HL-60 (cell line): ENCODE measurements around the gene DCTN4.

Experiments used
- SPI1 ChIP-seq: IDR thresholded peaks from 2 replicates; pipeline ENCODE4 v1.6.1; 2012; ENCODE audit warnings: low read depth, mild to moderate bottlenecking, borderline replicate concordance
- TF ChIP-seq, protein P1 (sequence below): IDR thresholded peaks from one replicate; pipeline ENCODE4 v1.5.1; 2011; ENCODE audit warnings: low read length, control low read depth, inconsistent platforms; ENCODE audit not compliant: insufficient read depth

- TF ChIP-seq, protein P1, sequence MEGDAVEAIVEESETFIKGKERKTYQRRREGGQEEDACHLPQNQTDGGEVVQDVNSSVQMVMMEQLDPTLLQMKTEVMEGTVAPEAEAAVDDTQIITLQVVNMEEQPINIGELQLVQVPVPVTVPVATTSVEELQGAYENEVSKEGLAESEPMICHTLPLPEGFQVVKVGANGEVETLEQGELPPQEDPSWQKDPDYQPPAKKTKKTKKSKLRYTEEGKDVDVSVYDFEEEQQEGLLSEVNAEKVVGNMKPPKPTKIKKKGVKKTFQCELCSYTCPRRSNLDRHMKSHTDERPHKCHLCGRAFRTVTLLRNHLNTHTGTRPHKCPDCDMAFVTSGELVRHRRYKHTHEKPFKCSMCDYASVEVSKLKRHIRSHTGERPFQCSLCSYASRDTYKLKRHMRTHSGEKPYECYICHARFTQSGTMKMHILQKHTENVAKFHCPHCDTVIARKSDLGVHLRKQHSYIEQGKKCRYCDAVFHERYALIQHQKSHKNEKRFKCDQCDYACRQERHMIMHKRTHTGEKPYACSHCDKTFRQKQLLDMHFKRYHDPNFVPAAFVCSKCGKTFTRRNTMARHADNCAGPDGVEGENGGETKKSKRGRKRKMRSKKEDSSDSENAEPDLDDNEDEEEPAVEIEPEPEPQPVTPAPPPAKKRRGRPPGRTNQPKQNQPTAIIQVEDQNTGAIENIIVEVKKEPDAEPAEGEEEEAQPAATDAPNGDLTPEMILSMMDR = no peak
- no peak for TF ChIP-seq SPI1
Measured at GRCh38 chr5:150723845-150724244, 35.0 kb downstream of the DCTN4 start.
